ENCODE measurements around the gene PDE4D. TPM values are rescaled to one million over a fixed set of nuclear protein-coding genes. Genes with fewer than 3 reads are reported as not detected.

The PDE4D gene
- total and polyA plus RNA-seq, 2 donors (not counting 3 experiments of a cell fraction or from before 2014, with no cell fraction given), result 34.5 to 51.2 TPM

GRCh38 chr5:59845730-59846129 is 47.8 kb downstream of the PDE4D start:
- intact Hi-C loops (cut with micrococcal nuclease), result no loop called here
- H4K20me1 ChIP-seq (replicated peaks; ENCODE audit: control insufficient read depth, extremely low read depth, insufficient read depth, low read length), result no peaks in the 10 kb centered on the region
- CTCF ChIA-PET, result no interaction called here

GRCh38 chr5:59843511-59844213 is 49.9 kb downstream of the PDE4D start:
- no peak for TF ChIP-seq POLR2AphosphoS5 (IDR thresholded peaks at IDR 0.05; ENCODE audit: insufficient read depth, low read depth, low read length)
- no peak for TF ChIP-seq EZH2 (IDR thresholded peaks at IDR 0.05; ENCODE audit: borderline replicate concordance, low read depth, low read length, severe bottlenecking)
- TF ChIP-seq FOS (IDR thresholded peaks at IDR 0.05; ENCODE audit: borderline replicate concordance, insufficient read depth, low read length), result no peak
- no peak for TF ChIP-seq MYC (IDR thresholded peaks at IDR 0.05; ENCODE audit: low read depth, low read length)
- TF ChIP-seq POLR2A (IDR thresholded peaks at IDR 0.05; ENCODE audit: low read depth, low read length), result no peak
- no peak for TF ChIP-seq MAX (IDR thresholded peaks at IDR 0.05; ENCODE audit: insufficient read depth, insufficient read length)
- no peak for TF ChIP-seq GATA2 (IDR thresholded peaks at IDR 0.05; ENCODE audit: insufficient read depth, insufficient read length, low read depth, low read length)
- TF ChIP-seq JUN (IDR thresholded peaks at IDR 0.05; ENCODE audit: borderline replicate concordance, insufficient read depth, insufficient read length, low read depth), result no peak
- no peak for TF ChIP-seq CTCF (IDR thresholded peaks at IDR 0.05; ENCODE audit: extremely low read depth in 1 of 2, insufficient read depth in 1 of 2, low read depth in 1 of 2, low read length in 2 of 2)
- H3K4me3 ChIP-seq (replicated peaks in 1 of 3; ENCODE audit: insufficient read depth in 1 of 3, low read depth in 1 of 3, low read length in 3 of 3), result no peak overlapping the region
- no peak overlapping the region for H2AFZ ChIP-seq (ENCODE audit: low read depth, low read length)
- no peaks in the 10 kb centered on the region for H3K9me1 ChIP-seq (replicated peaks; ENCODE audit: control insufficient read depth, extremely low read depth, insufficient read depth, low read length)
- no peak overlapping the region for H3K27ac ChIP-seq (ENCODE audit: insufficient read depth, low read depth, low read length)
- dilution Hi-C loops (cut with MboI; ENCODE audit: extremely low pct_ligation_motif_present, low sequenced_read_pairs) (no loop called here), intact Hi-C loops (cut with micrococcal nuclease) (no loop called here)
- H3K27me3 ChIP-seq (ENCODE audit: control insufficient read depth in 2 of 2, insufficient read depth in 2 of 2, low read length in 2 of 2), result peaks cover 6 to 7% of the 10 kb centered on the region in 2 experiments
- H3K36me3 ChIP-seq (ENCODE audit: control insufficient read depth in 2 of 2, extremely low read depth in 1 of 2, insufficient read depth in 2 of 2, low read length in 2 of 2), result no peaks in the 10 kb centered on the region
- no peak for FAIRE-seq
- no peaks in the 10 kb centered on the region for H4K20me1 ChIP-seq (replicated peaks; ENCODE audit: control insufficient read depth, extremely low read depth, insufficient read depth, low read length)
- H3K4me1 ChIP-seq (ENCODE audit: control insufficient read depth, extremely low read depth, insufficient read depth, low read length), result peaks cover 6% of the 10 kb centered on the region
- H3K9ac ChIP-seq (replicated peaks; ENCODE audit: extremely low read depth, insufficient read depth, low read length), result no peak overlapping the region
- H3K9me3 ChIP-seq (replicated peaks; ENCODE audit: control insufficient read depth, insufficient read depth, low read length), result no peaks in the 10 kb centered on the region
- no peak overlapping the region for H3K4me2 ChIP-seq (ENCODE audit: insufficient read depth, low read length)
- no TSS peak for BruUV-seq (replicated peaks)
- DNase-seq (ENCODE audit: low read depth, low spot score), result no peak
- no peaks in the 10 kb centered on the region for H3K79me2 ChIP-seq (ENCODE audit: control insufficient read depth, insufficient read depth, low read length)
- POLR2A ChIA-PET, result no interaction called here
- CTCF ChIA-PET, result no interaction called here

More at GRCh38 chr5:59845730-59846129, 47.8 kb downstream of the PDE4D start:
- H3K9ac ChIP-seq (replicated peaks; ENCODE audit: extremely low read depth, insufficient read depth, low read length), result no peak overlapping the region
- FAIRE-seq, result no peak
- no peak overlapping the region for H2AFZ ChIP-seq (ENCODE audit: low read depth, low read length)
- H3K9me1 ChIP-seq (replicated peaks; ENCODE audit: control insufficient read depth, extremely low read depth, insufficient read depth, low read length), result no peaks in the 10 kb centered on the region
- dilution Hi-C loops (cut with MboI; ENCODE audit: extremely low pct_ligation_motif_present, low sequenced_read_pairs), result no loop called here
- TF ChIP-seq MAX (IDR thresholded peaks at IDR 0.05; ENCODE audit: insufficient read depth, insufficient read length) (no peak), EZH2 (IDR thresholded peaks at IDR 0.05; ENCODE audit: borderline replicate concordance, low read depth, low read length, severe bottlenecking) (no peak), MYC (IDR thresholded peaks at IDR 0.05; ENCODE audit: low read depth, low read length) (no peak)
- no TSS peak for BruUV-seq (replicated peaks)
- H3K27me3 ChIP-seq (ENCODE audit: control insufficient read depth in 2 of 2, insufficient read depth in 2 of 2, low read length in 2 of 2), result peaks cover 6 to 15% of the 10 kb centered on the region in 2 experiments
- DNase-seq (ENCODE audit: low read depth, low spot score), result no peak
- H3K9me3 ChIP-seq (replicated peaks; ENCODE audit: control insufficient read depth, insufficient read depth, low read length), result no peaks in the 10 kb centered on the region
- H3K27ac ChIP-seq (ENCODE audit: insufficient read depth, low read depth, low read length), result no peak overlapping the region
- H3K4me1 ChIP-seq (ENCODE audit: control insufficient read depth, extremely low read depth, insufficient read depth, low read length), result peaks cover 2% of the 10 kb centered on the region
- POLR2A ChIA-PET, result no interaction called here
- no peaks in the 10 kb centered on the region for H3K36me3 ChIP-seq (ENCODE audit: control insufficient read depth in 2 of 2, extremely low read depth in 1 of 2, insufficient read depth in 2 of 2, low read length in 2 of 2)
- H3K4me2 ChIP-seq (ENCODE audit: insufficient read depth, low read length), result no peak overlapping the region
- no peak overlapping the region for H3K4me3 ChIP-seq (replicated peaks in 1 of 3; ENCODE audit: insufficient read depth in 1 of 3, low read depth in 1 of 3, low read length in 3 of 3)
- H3K79me2 ChIP-seq (ENCODE audit: control insufficient read depth, insufficient read depth, low read length), result no peaks in the 10 kb centered on the region

Measured in endothelial cell of umbilical vein (primary cell).